Esophagus muscularis mucosa (tissue), 4 donors: ENCODE measurements around the gene FAM114A1. TPM values are rescaled to one million over a fixed set of nuclear protein-coding genes. Genes with fewer than 3 reads are reported as not detected.

ENCODE experiments used
- DNase-seq: peaks from one replicate; pipeline ENCODE4 v3.0.0-alpha.2; 2017; ENCODE audit errors: extremely low spot score
- H3K27ac ChIP-seq, 4 donors: fragments of 200-600 bp; sonication (generic); replicated peaks in 1 of 4; 1 replicate in 3 of 4; 2 replicates in 1 of 4; pipeline ENCODE4 v1.5.1; 2016 to 2019; ENCODE audit warnings: mild to moderate bottlenecking in 1 of 4
- H3K27me3 ChIP-seq, 4 donors: fragments of 200-600 bp; sonication (generic); one replicate each; pipeline versions ENCODE4 v1.5.1 to v1.6.0; 2016 to 2019
- H3K36me3 ChIP-seq, 4 donors: fragments of 200-600 bp; sonication (generic); one replicate each; pipeline ENCODE4 v1.5.1; 2016 to 2019
- H3K4me1 ChIP-seq, 4 donors: fragments of 200-600 bp; sonication (generic); one replicate each; pipeline ENCODE4 v1.5.1; 2016 to 2019
- H3K4me3 ChIP-seq, 4 donors: fragments of 200-600 bp; sonication (generic); 1 replicate in 2 of 4; 2 replicates in 2 of 4; pipeline ENCODE4 v1.5.1; 2016 to 2019; ENCODE audit warnings: mild to moderate bottlenecking in 4 of 4, moderate library complexity in 1 of 4
- H3K9me3 ChIP-seq, 4 donors: fragments of 200-600 bp; sonication (generic); 1 replicate in 3 of 4; 2 replicates in 1 of 4; pipeline ENCODE4 v1.5.1; 2016 to 2019
- CTCF ChIP-seq, 3 experiments: fragments of 200-600 bp in 2 of 3; fragments of 450-650 bp in 1 of 3; sonication (generic) in 2 of 3; IDR thresholded peaks; one replicate each; pipeline ENCODE4 v1.5.1; 2017 to 2019; ENCODE audit warnings: antibody characterized with exemption in 3 of 3, mild to moderate bottlenecking in 2 of 3, moderate library complexity in 1 of 3
- EP300 ChIP-seq: sonication (generic); formaldehyde crosslinking; IDR thresholded peaks from one replicate; pipeline ENCODE4 v1.6.1; 2017; ENCODE audit warnings: antibody characterized with exemption
- POLR2A ChIP-seq: fragments of 450-650 bp; IDR thresholded peaks from one replicate; pipeline ENCODE4 v1.6.1; 2017; ENCODE audit warnings: antibody characterized with exemption, moderate library complexity, mild to moderate bottlenecking, low read depth
- POLR2AphosphoS5 ChIP-seq, 2 donors: sonication (generic); formaldehyde crosslinking; IDR thresholded peaks; one replicate each; pipeline ENCODE4 v1.6.1; 2017; ENCODE audit warnings: antibody characterized with exemption in 2 of 2
- WGBS: methylation state at CpG from one replicate; pipeline ENCODE4 v1.1.5; 2018; 5-methylcytosine and 5-hydroxymethylcytosine counted together
- intact Hi-C: fragments of 100-400 bp; cut with DNase I; formaldehyde crosslinking; loops from one replicate; pipeline ENCODE4 v1.15.1; 2023
- total RNA-seq, 4 donors: library from RNA; depleted of rRNA; stranded (reverse); fragments of >200 nt; gene quantifications; one replicate each; pipeline versions ENCODE4 v1.1.0 to v1.2.1, GENCODE V29; 2016

FAM114A1 gene
- total RNA-seq, 4 donors from 2014 or later, result 88.6 to 145 (median 110) TPM

GRCh38 chr4:38951598-38951997, 84.0 kb downstream of the FAM114A1 start:
- Histone ChIP-seq H3K4me3 (no peak overlapping the region), H3K27ac (peak overlapping the region in 1 of 4 donors; percentile 33), H3K4me1 (peaks cover 0 to 62% (median 44%) of the 10 kb centered on the region in 4 donors), H3K9me3 (no peaks in the 10 kb centered on the region), H3K27me3 (no peaks in the 10 kb centered on the region), H3K36me3 (no peaks in the 10 kb centered on the region)
- TF ChIP-seq EP300 (no peak), POLR2A (no peak), CTCF (IDR thresholded peaks at IDR 0.05) (no peak), POLR2AphosphoS5 (IDR thresholded peaks at IDR 0.05) (no peak)
- intact Hi-C loops, result loop anchor here (5.0 kb wide), 1 partner anchor 91 kb away; no protein-coding TSS in a partner anchor
- DNase-seq, result no peak
- WGBS, result 63% methylated on average over 2 of the region's 2 CpGs

- intact Hi-C loops, result loop anchor here (5.0 kb wide), 1 partner anchor 90 kb away; no protein-coding TSS in a partner anchor
- Histone ChIP-seq H3K27me3 (no peaks in the 10 kb centered on the region), H3K4me3 (no peak overlapping the region), H3K27ac (peak overlapping the region in 1 of 4 donors; percentile 33), H3K36me3 (no peaks in the 10 kb centered on the region), H3K9me3 (no peaks in the 10 kb centered on the region), H3K4me1 (peaks cover under 1 to 60% (median 43%) of the 10 kb centered on the region in 4 donors)
- 20% methylated on average over 1 of the region's 1 CpG for WGBS
- no peak for DNase-seq
- no peak for TF ChIP-seq EP300
- TF ChIP-seq CTCF (IDR thresholded peaks at IDR 0.05), result no peak
- TF ChIP-seq POLR2A, result no peak
- TF ChIP-seq POLR2AphosphoS5 (IDR thresholded peaks at IDR 0.05), result no peak
Measured at GRCh38 chr4:38952017-38952416, 84.4 kb downstream of the FAM114A1 start.

- no peak for DNase-seq
Measured at GRCh38 chr4:38954727-38955126, 87.1 kb downstream of the FAM114A1 start.

GRCh38 chr4:38955957-38956356, 88.4 kb downstream of the FAM114A1 start:
- no peak overlapping the region for H3K4me3 ChIP-seq
- H3K4me1 ChIP-seq, result peaks cover 3 to 38% (median 19%) of the 10 kb centered on the region in 4 donors
- 98% methylated on average over 4 of the region's 4 CpGs for WGBS

More at GRCh38 chr4:38954727-38955126, 87.1 kb downstream of the FAM114A1 start:
- Histone ChIP-seq H3K36me3 (no peaks in the 10 kb centered on the region), H3K27ac (no peak overlapping the region), H3K27me3 (no peaks in the 10 kb centered on the region), H3K4me3 (no peak overlapping the region), H3K9me3 (no peaks in the 10 kb centered on the region), H3K4me1 (peaks cover 3 to 51% (median 28%) of the 10 kb centered on the region in 4 donors)
- TF ChIP-seq CTCF (IDR thresholded peaks at IDR 0.05), result no peak
- TF ChIP-seq EP300, result no peak
- no peak for TF ChIP-seq POLR2AphosphoS5 (IDR thresholded peaks at IDR 0.05)
- no peak for TF ChIP-seq POLR2A
- intact Hi-C loops, result loop anchor here (5.0 kb wide), 1 partner anchor 88 kb away; no protein-coding TSS in a partner anchor

More at GRCh38 chr4:38955957-38956356, 88.4 kb downstream of the FAM114A1 start:
- TF ChIP-seq POLR2AphosphoS5 (IDR thresholded peaks at IDR 0.05) (no peak), POLR2A (no peak), CTCF (IDR thresholded peaks at IDR 0.05) (no peak), EP300 (no peak)
- Histone ChIP-seq H3K27ac (no peak overlapping the region), H3K9me3 (no peaks in the 10 kb centered on the region), H3K27me3 (no peaks in the 10 kb centered on the region), H3K36me3 (no peaks in the 10 kb centered on the region)
- no peak for DNase-seq
- intact Hi-C loops, result no loop called here
